ENCODE data around the gene TMEM151B.

The TMEM151B gene

GRCh38 chr6:44273617-44274016 lies 3.4 kb downstream of the TMEM151B start:
- H3K4me3 ChIP-seq (ENCODE audit: low read length) = no peak overlapping the region
- no peak for DNase-seq (ENCODE audit: low read depth)
- no peak for TF ChIP-seq CTCF (conservative IDR thresholded peaks at IDR 0.05; ENCODE audit: low read length)

GRCh38 chr6:44275271-44275748 lies 5.1 kb downstream of the TMEM151B start:
- no peak overlapping the region for H3K4me3 ChIP-seq (ENCODE audit: low read length)
- TF ChIP-seq CTCF (conservative IDR thresholded peaks at IDR 0.05; ENCODE audit: low read length) = no peak

GRCh38 chr6:44275749-44276648 lies 5.7 kb downstream of the TMEM151B start:
- DNase-seq (ENCODE audit: low read depth) = no peak
- TF ChIP-seq CTCF (conservative IDR thresholded peaks at IDR 0.05; ENCODE audit: low read length) = no peak
- no peak overlapping the region for H3K4me3 ChIP-seq (ENCODE audit: low read length)

More at GRCh38 chr6:44275271-44275748, 5.1 kb downstream of the TMEM151B start:
- no peak for DNase-seq (ENCODE audit: low read depth)

- no peak for DNase-seq (ENCODE audit: low read depth)
- no peak overlapping the region for H3K4me3 ChIP-seq (ENCODE audit: low read length)
- no peak for TF ChIP-seq CTCF (conservative IDR thresholded peaks at IDR 0.05; ENCODE audit: low read length)
Observed at GRCh38 chr6:44276667-44277640, 6.7 kb downstream of the TMEM151B start.

- TF ChIP-seq CTCF (conservative IDR thresholded peaks at IDR 0.05; ENCODE audit: low read length) = no peak
- DNase-seq (ENCODE audit: low read depth) = no peak
- no peak overlapping the region for H3K4me3 ChIP-seq (ENCODE audit: low read length)
Observed at GRCh38 chr6:44277763-44278162, 7.5 kb downstream of the TMEM151B start.

- no peak for TF ChIP-seq CTCF (conservative IDR thresholded peaks at IDR 0.05; ENCODE audit: low read length)
- DNase-seq (ENCODE audit: low read depth) = no peak
- no peak overlapping the region for H3K4me3 ChIP-seq (ENCODE audit: low read length)
Observed at GRCh38 chr6:44278315-44278714, 8.1 kb downstream of the TMEM151B start.
